ENCODE data around the gene KRTAP1-1.

DNA sequence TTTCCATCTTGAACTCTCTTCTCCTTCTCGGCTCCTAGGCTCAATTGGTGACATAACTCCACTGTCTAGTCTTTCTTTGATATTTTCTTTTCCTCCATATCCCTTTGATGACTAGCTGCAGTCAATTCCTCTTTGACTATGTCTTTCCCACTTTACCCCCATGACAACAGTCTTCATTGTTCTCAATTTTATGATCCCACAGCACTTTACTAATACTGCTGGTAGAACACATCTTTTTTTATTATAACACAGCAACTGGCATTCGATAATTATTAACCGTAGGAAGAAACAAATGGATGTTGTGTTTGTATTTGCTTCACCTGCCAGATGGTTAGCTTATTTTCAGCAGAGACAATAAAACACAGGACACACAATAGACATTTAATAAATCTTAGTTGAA lies 48.6 kb downstream of the KRTAP1-1 start:
- TF ChIP-seq, protein P1, sequence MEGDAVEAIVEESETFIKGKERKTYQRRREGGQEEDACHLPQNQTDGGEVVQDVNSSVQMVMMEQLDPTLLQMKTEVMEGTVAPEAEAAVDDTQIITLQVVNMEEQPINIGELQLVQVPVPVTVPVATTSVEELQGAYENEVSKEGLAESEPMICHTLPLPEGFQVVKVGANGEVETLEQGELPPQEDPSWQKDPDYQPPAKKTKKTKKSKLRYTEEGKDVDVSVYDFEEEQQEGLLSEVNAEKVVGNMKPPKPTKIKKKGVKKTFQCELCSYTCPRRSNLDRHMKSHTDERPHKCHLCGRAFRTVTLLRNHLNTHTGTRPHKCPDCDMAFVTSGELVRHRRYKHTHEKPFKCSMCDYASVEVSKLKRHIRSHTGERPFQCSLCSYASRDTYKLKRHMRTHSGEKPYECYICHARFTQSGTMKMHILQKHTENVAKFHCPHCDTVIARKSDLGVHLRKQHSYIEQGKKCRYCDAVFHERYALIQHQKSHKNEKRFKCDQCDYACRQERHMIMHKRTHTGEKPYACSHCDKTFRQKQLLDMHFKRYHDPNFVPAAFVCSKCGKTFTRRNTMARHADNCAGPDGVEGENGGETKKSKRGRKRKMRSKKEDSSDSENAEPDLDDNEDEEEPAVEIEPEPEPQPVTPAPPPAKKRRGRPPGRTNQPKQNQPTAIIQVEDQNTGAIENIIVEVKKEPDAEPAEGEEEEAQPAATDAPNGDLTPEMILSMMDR (IDR thresholded peaks at IDR 0.05) = no peak
- no peak for TF ChIP-seq POLR2AphosphoS5 (IDR thresholded peaks at IDR 0.05)

All from prostate gland (tissue), 2 donors.